SK-N-SH (cell line): ENCODE results near the gene ADD1. TPM values are rescaled to one million over a fixed set of nuclear protein-coding genes. Genes with fewer than 3 reads are reported as not detected.

Experiments
- CTCF ChIA-PET: fragments of 300-600, 350-600 bp; formaldehyde crosslinking; extraction: SDS; loops from one replicate; lab custom pipeline; 2021; lab: Yijun Ruan, JAX
- POLR2A ChIA-PET: fragments of 350-600 bp; sonication (Branson Sonifier 250); formaldehyde crosslinking; extraction: SDS; loops from one replicate; lab custom pipeline; 2020; ENCODE audit warnings: antibody characterized with exemption, inconsistent platforms; lab: Yijun Ruan, JAX
- DNase-seq: peaks from one replicate; pipeline ENCODE4 v3.0.0; 2012
- H2AFZ ChIP-seq: fragments of 200-600 bp; sonication (generic); 2 replicates; pipeline ENCODE4 v1.8.1; 2016; ENCODE audit warnings: antibody characterized with exemption, mild to moderate bottlenecking, low read depth
- H3F3A ChIP-seq: fragments of 200-600 bp; sonication (generic); replicated peaks from 2 replicates; pipeline ENCODE3; 2016; ENCODE audit warnings: antibody characterized with exemption, mild to moderate bottlenecking; ENCODE audit not compliant: insufficient read depth
- H3K27ac ChIP-seq, 2 experiments: fragments of 200-500 bp in 1 of 2; fragments of 200-600 bp in 1 of 2; sonication (Bioruptor generic) in 1 of 2; sonication (generic), shearing (Covaris generic) in 1 of 2; 2 replicates each; pipeline versions ENCODE4 v1.5.1 to v1.6.1; 2014 to 2016; ENCODE audit warnings: low read depth in 2 of 2, inconsistent platforms in 1 of 2, low read length in 1 of 2, mild to moderate bottlenecking in 1 of 2, mixed read lengths in 1 of 2
- H3K27me3 ChIP-seq: fragments of 200-600 bp; sonication (generic), shearing (Covaris generic); 2 replicates; pipeline ENCODE4 v1.6.1; 2016; ENCODE audit warnings: mixed run types; ENCODE audit not compliant: insufficient read depth
- H3K36me3 ChIP-seq, 2 experiments: fragments of 200-500 bp in 1 of 2; fragments of 200-600 bp in 1 of 2; sonication (Bioruptor generic) in 1 of 2; sonication (generic) in 1 of 2; replicated peaks in 1 of 2; 2 replicates each; pipeline versions ENCODE3 to v1.5.1; 2014 to 2016; ENCODE audit warnings: low read length in 1 of 2, mild to moderate bottlenecking in 1 of 2; ENCODE audit not compliant: insufficient read depth in 2 of 2, control insufficient read depth in 1 of 2
- H3K4me1 ChIP-seq, 2 experiments: fragments of 200-500 bp in 1 of 2; fragments of 200-600 bp in 1 of 2; sonication (Bioruptor generic) in 1 of 2; sonication (generic), shearing (Covaris generic) in 1 of 2; 2 replicates each; pipeline versions ENCODE4 v1.5.1 to v1.6.1; 2014 to 2016; ENCODE audit warnings: low read depth in 1 of 2, low read length in 1 of 2, mixed run types in 1 of 2; ENCODE audit not compliant: insufficient read depth in 2 of 2, control insufficient read depth in 1 of 2
- H3K4me2 ChIP-seq: fragments of 200-600 bp; sonication (generic), shearing (Covaris generic); 2 replicates; pipeline ENCODE4 v1.6.1; 2017; ENCODE audit warnings: mixed run types
- H3K4me3 ChIP-seq, 2 experiments: fragments of 200-500 bp in 1 of 2; fragments of 200-600 bp in 1 of 2; sonication (Bioruptor generic) in 1 of 2; sonication (generic), shearing (Covaris generic) in 1 of 2; 2 replicates each; pipeline versions ENCODE4 v1.5.1 to v1.8.1; 2014 to 2016; ENCODE audit warnings: low read depth in 2 of 2, inconsistent platforms in 1 of 2, low read length in 1 of 2, mild to moderate bottlenecking in 1 of 2, mixed read lengths in 1 of 2, moderate library complexity in 1 of 2
- H3K79me2 ChIP-seq: fragments of 200-600 bp; sonication (generic); 2 replicates; pipeline ENCODE4 v1.8.1; 2017; ENCODE audit warnings: mild to moderate bottlenecking; ENCODE audit not compliant: insufficient read depth
- H3K9ac ChIP-seq: fragments of 200-600 bp; sonication (generic); 2 replicates; pipeline ENCODE4 v1.6.1; 2017; ENCODE audit warnings: mixed run types
- H3K9me2 ChIP-seq: fragments of 200-600 bp; sonication (generic); 2 replicates; pipeline ENCODE4 v1.6.1; 2017; ENCODE audit warnings: mixed run types
- H3K9me3 ChIP-seq: fragments of 200-600 bp; sonication (generic); 2 replicates; pipeline ENCODE4 v1.6.1; 2017; ENCODE audit warnings: mixed run types, mild to moderate bottlenecking, moderate library complexity
- H4K20me1 ChIP-seq: fragments of 200-600 bp; sonication (generic); 2 replicates; pipeline ENCODE4 v1.6.1; 2017; ENCODE audit warnings: mild to moderate bottlenecking, mixed run types; ENCODE audit not compliant: insufficient read depth
- CHD2 ChIP-seq: fragments of 150-350 bp; IDR thresholded peaks from 2 replicates; pipeline ENCODE4 v1.6.1; 2018; ENCODE audit warnings: low read length; ENCODE audit not compliant: partially characterized antibody
- EP300 ChIP-seq, 2 experiments: IDR thresholded peaks; 2 replicates each; pipeline versions ENCODE4 v1.4.0 to v1.6.1; 2012; ENCODE audit warnings: borderline replicate concordance in 1 of 2, low read depth in 1 of 2, low read length in 1 of 2
- EZH2phosphoT487 ChIP-seq: fragments of 200-600 bp; sonication (generic); IDR thresholded peaks from 2 replicates; pipeline ENCODE4 v1.6.1; 2017; ENCODE audit warnings: low read depth, mixed run types, mild to moderate bottlenecking, antibody characterized with exemption, moderate library complexity, borderline replicate concordance
- FOXM1 ChIP-seq: IDR thresholded peaks from 2 replicates; pipeline ENCODE4 v1.4.0; 2012; ENCODE audit warnings: low read depth, mild to moderate bottlenecking
- GATA2 ChIP-seq: sonication (generic); formaldehyde crosslinking; IDR thresholded peaks from 2 replicates; pipeline ENCODE4 v1.5.0; 2020; ENCODE audit warnings: mild to moderate bottlenecking, missing genetic modification reagents
- MAX ChIP-seq: IDR thresholded peaks from 2 replicates; pipeline ENCODE4 v1.4.0; 2012; ENCODE audit warnings: low read depth
- MEF2A ChIP-seq: IDR thresholded peaks from 2 replicates; pipeline ENCODE4 v1.4.0; 2012; ENCODE audit warnings: low read depth, borderline replicate concordance
- NFIC ChIP-seq: IDR thresholded peaks from 2 replicates; pipeline ENCODE4 v1.4.0; 2012; ENCODE audit warnings: borderline replicate concordance
- RAD21 ChIP-seq: IDR thresholded peaks from 2 replicates; pipeline ENCODE4 v1.6.1; 2012; ENCODE audit warnings: mild to moderate bottlenecking, low read length
- REST ChIP-seq: IDR thresholded peaks from 2 replicates; pipeline ENCODE4 v1.6.1; 2012; ENCODE audit warnings: mild to moderate bottlenecking, low read depth, low read length, moderate library complexity
- RFX5 ChIP-seq: IDR thresholded peaks from 2 replicates; pipeline ENCODE4 v1.6.1; 2012; ENCODE audit warnings: mild to moderate bottlenecking, improper control_type of control experiment, low read length
- SIN3A ChIP-seq: IDR thresholded peaks from 2 replicates; pipeline ENCODE4 v1.6.1; 2012; ENCODE audit warnings: low read depth, mild to moderate bottlenecking, low read length, moderate library complexity, borderline replicate concordance
- TCF12 ChIP-seq: IDR thresholded peaks from 2 replicates; pipeline ENCODE4 v1.4.0; 2012
- TEAD4 ChIP-seq: IDR thresholded peaks from 2 replicates; pipeline ENCODE4 v1.4.0; 2012; ENCODE audit warnings: mild to moderate bottlenecking, borderline replicate concordance; ENCODE audit not compliant: insufficient read depth
- USF1 ChIP-seq: IDR thresholded peaks from 2 replicates; pipeline ENCODE4 v1.4.0; 2012; ENCODE audit warnings: low read depth, borderline replicate concordance
- YY1 ChIP-seq: IDR thresholded peaks from 2 replicates; pipeline ENCODE4 v1.4.0; 2012; ENCODE audit warnings: low read depth, mild to moderate bottlenecking
- ZBTB33 ChIP-seq: IDR thresholded peaks from 2 replicates; pipeline ENCODE4 v1.4.0; 2012; ENCODE audit warnings: low read depth, borderline replicate concordance
- WGBS: methylation state at CpG from one replicate; pipeline ENCODE4 v1.1.6; 2017; ENCODE audit warnings: low lambda C conversion rate; 5-methylcytosine and 5-hydroxymethylcytosine counted together
- polyA plus RNA-seq, 3 experiments: library from polyadenylated mRNA; depleted of rRNA; stranded (reverse); fragments of >200 nt; gene quantifications; 2 replicates each; pipeline ENCODE4 v1.2.3, GENCODE V29; 2012

Gene ADD1
- polyA plus RNA-seq, 1 of the 3 experiments (the other 2 are of a cell fraction): 155 TPM

- ChIA-PET POLR2A (interaction anchor here (0.8 kb wide), 1 partner anchor 9 kb away, joined by 3 read pairs; the partner anchor contains the start of gene ADD1), CTCF (interaction anchor here (1.0 to 2.1 kb wide), 3 partner anchors 12 to 69 kb away, joined by 3 to 7 read pairs (median 3); no protein-coding TSS in a partner anchor)
- Histone ChIP-seq H3K9ac (no peak overlapping the region), H2AFZ (no peak overlapping the region), H3K4me2 (no peak overlapping the region), H3K9me3 (no peaks in the 10 kb centered on the region), H4K20me1 (no peaks in the 10 kb centered on the region), H3K36me3 (peaks cover 0 to 29% of the 10 kb centered on the region in 2 experiments), H3K4me1 (peaks cover 2 to 6% of the 10 kb centered on the region in 2 experiments; a peak in 2 of 4 replicates), H3K27ac (no peak overlapping the region), H3K4me3 (no peak overlapping the region), H3K9me2 (no peaks in the 10 kb centered on the region), H3K79me2 (no peaks in the 10 kb centered on the region), H3F3A (peaks cover 12% of the 10 kb centered on the region), H3K27me3 (no peaks in the 10 kb centered on the region)
- WGBS: 80% methylated on average over 7 of the region's 13 CpGs
- TF ChIP-seq REST (no peak), EZH2phosphoT487 (no peak), MAX (no peak), RAD21 (no peak), SIN3A (no peak), NFIC (no peak), RFX5 (no peak), TCF12 (no peak), FOXM1 (no peak), MEF2A (no peak), YY1 (no peak), EP300 (IDR thresholded peaks at IDR 0.05; ENCODE audit: borderline replicate concordance in 1 of 2, low read depth in 1 of 2, low read length in 1 of 2) (no peak), GATA2 (CRISPR knock-in tag) (no peak), ZBTB33 (no peak), CHD2 (no peak), USF1 (no peak), TEAD4 (no peak)
- DNase-seq: no peak
These were observed 9.4 kb upstream of the ADD1 start for GRCh38 chr4:2834001-2834921.
